ENCODE results near the gene ARG2. TPM values are rescaled to one million over a fixed set of nuclear protein-coding genes. Genes with fewer than 3 reads are reported as not detected.

ARG2 gene
- 9.7 and 18.3 TPM in 2 replicates for total RNA-seq

GRCh38 chr14:67619446-67620216 lies at the start of gene ARG2:
ARG2 (plus strand) TSS chr14:67619920; CDS start chr14:67619978, 58 bp downstream.

GRCh38 chr14:67599698-67600561 lies 19.8 kb upstream of the ARG2 start, which contains the start of gene PIGH:
PIGH (minus strand) TSS chr14:67600268; CDS start chr14:67600203, 65 bp downstream.

GRCh38 chr14:67674480-67675218 lies 54.9 kb downstream of the ARG2 start, which contains the start of gene VTI1B:
VTI1B (minus strand) TSS chr14:67674632; CDS start chr14:67674489, 143 bp downstream.

GRCh38 chr14:67695394-67695949 lies 75.8 kb downstream of the ARG2 start, which contains the start of gene RDH11:
RDH11 (minus strand) TSS chr14:67695764; CDS start chr14:67695703, 61 bp downstream.

Other genes starting within 250 kb of the ARG2 start
- gene PLEK2, start 207.8 kb upstream of the ARG2 start, total RNA-seq: 86.1 and 98.0 TPM in 2 replicates
- 2.1 and 2.2 TPM in 2 replicates for gene TMEM229B, start 131.2 kb upstream of the ARG2 start, total RNA-seq
- gene PLEKHH1, start 86.6 kb upstream of the ARG2 start, total RNA-seq: 3.6 and 6.3 TPM in 2 replicates
- 13.4 and 18.3 TPM in 2 replicates for gene PIGH, start 19.7 kb upstream of the ARG2 start, total RNA-seq
- gene VTI1B, start 54.7 kb downstream of the ARG2 start, total RNA-seq: 46.7 and 54.3 TPM in 2 replicates
- 90.1 and 112 TPM in 2 replicates for gene RDH11, start 75.8 kb downstream of the ARG2 start, total RNA-seq
- 8.4 and 11.7 TPM in 2 replicates for gene RDH12, start 82.0 kb downstream of the ARG2 start, total RNA-seq
- gene ZFYVE26, start 196.7 kb downstream of the ARG2 start, total RNA-seq: 5.8 and 7.8 TPM in 2 replicates
- 8.7 and 8.8 TPM in 2 replicates for gene RAD51B, start 199.9 kb downstream of the ARG2 start, total RNA-seq

All from airway epithelial cell (primary cell).